HS-5 (cell line): ENCODE measurements around the gene HTR3B.

ENCODE experiments used
- DNase-seq: peaks from one replicate; pipeline ENCODE4 v3.0.0-alpha.2; 2012; ENCODE audit warnings: low read depth

The HTR3B gene

DNA sequence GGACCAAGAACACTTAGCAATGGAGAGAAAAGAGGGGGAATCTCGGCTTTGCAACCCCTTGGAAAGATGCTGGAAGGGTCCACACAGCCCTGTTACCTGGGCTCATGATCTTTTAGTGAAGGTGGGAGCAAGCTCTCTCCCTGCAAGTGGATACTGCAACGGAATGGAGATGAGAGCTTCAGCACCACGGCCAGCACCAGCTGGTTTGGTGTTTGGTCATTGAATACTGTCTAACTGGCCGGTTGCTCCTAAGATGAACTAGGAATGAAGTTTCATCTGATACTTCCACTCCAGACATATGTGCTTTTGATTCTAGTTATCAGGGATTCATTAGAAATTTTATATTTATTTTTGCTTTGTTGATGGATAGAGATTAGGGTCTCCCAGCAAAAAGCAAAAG, 86.6 kb downstream of the HTR3B start:
- no peak for DNase-seq

- no peak for DNase-seq
These were observed 87.3 kb downstream of the HTR3B start for GRCh38 chr11:113991718-113992458.

GRCh38 chr11:113992459-113993110, 88.0 kb downstream of the HTR3B start:
- no peak for DNase-seq

DNA sequence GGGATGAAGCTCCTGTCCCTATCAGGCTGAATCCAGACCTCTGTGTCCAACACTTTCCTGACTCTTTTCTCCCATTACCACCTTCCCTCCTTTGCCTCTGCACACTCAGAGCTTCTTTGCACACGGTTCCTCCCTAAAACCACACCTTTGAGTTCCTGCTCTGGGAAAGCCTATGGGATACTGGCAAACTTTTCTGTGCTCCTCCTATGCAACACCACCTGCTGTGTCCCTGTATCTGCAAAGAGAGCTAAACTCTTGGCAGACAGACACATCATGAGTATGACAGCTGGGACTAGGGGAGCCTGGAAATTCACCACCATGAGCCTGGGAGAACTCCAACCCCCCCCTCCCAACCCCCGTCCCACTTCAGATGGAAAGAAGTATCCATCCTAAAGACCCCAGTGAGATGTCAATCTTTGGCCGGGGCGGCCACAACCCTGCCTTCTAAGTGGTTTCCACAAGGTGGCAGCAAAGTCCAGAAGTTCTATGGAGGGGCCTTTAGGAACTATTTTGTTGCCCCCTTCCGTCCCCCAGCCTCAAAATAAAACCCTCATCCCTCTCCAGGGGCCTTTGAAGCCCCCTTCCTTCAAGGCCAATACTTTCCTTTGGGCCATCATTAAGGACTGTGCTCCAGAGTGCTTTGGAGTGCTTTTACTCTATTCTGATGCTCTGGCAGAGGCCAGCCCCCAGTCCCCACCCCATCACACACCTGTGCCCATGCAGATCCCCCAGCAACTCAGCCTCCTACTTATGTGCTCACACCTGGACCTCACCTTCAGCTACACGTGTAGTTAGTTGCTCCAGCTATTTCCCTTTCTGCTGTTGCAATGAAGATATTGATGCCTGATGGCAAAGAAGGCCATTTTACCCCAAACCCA, 89.7 kb downstream of the HTR3B start:
- no peak for DNase-seq
